ENCODE data around the gene BBS10. TPM values are rescaled to one million over a fixed set of nuclear protein-coding genes. Genes with fewer than 3 reads are reported as not detected.
"Not testable (repeated sequence)": the region's sequence is repeated elsewhere in the genome, so short reads cannot be mapped to it uniquely, and the experiment has no call there.

Gene BBS10
- total RNA-seq, 3 donors from 2014 or later = 2.5 to 7.6 (median 3.3) TPM

- TF ChIP-seq CTCF (IDR thresholded peaks at IDR 0.05) = no peak
- intact Hi-C loops (cut with DNase I, micrococcal nuclease) = no loop called here
These were observed 17.9 kb upstream of the BBS10 start for GRCh38 chr12:76366163-76366562.

GRCh38 chr12:76364131-76364530, 15.9 kb upstream of the BBS10 start:
- H3K36me3 ChIP-seq (ENCODE audit: low read depth); H3K9me3 ChIP-seq; intact Hi-C loops (cut with DNase I, micrococcal nuclease); DNase-seq; H3K4me3 ChIP-seq; ATAC-seq; H3K4me1 ChIP-seq (ENCODE audit: low read depth): not testable (repeated sequence)

More at GRCh38 chr12:76366163-76366562, 17.9 kb upstream of the BBS10 start:
- H3K9me3 ChIP-seq = peaks cover 4% of the 10 kb centered on the region
- no peak for DNase-seq
- H3K4me1 ChIP-seq (ENCODE audit: low read depth) = no peaks in the 10 kb centered on the region
- H3K4me3 ChIP-seq = no peak overlapping the region
- H3K36me3 ChIP-seq (ENCODE audit: low read depth) = no peaks in the 10 kb centered on the region
- ATAC-seq = no peak

- Histone ChIP-seq H3K4me1 (ENCODE audit: low read depth) (no peaks in the 10 kb centered on the region), H3K4me3 (no peak overlapping the region), H3K36me3 (ENCODE audit: low read depth) (no peaks in the 10 kb centered on the region), H3K9me3 (peaks cover 4% of the 10 kb centered on the region)
- TF ChIP-seq CTCF (IDR thresholded peaks at IDR 0.05) = no peak
- peak in 1 of 3 donors; percentile 27 for DNase-seq
- intact Hi-C loops (cut with DNase I, micrococcal nuclease) = no loop called here
- ATAC-seq = no peak
These were observed 12.1 kb upstream of the BBS10 start for GRCh38 chr12:76360316-76360715.

GRCh38 chr12:76356071-76356470, 7.9 kb upstream of the BBS10 start:
- TF ChIP-seq CTCF (IDR thresholded peaks at IDR 0.05) = no peak
- intact Hi-C loops (cut with DNase I, micrococcal nuclease) = no loop called here
- ATAC-seq (no peak), DNase-seq (no peak)
- H3K9me3 ChIP-seq = no peaks in the 10 kb centered on the region
- H3K4me3 ChIP-seq = no peak overlapping the region
- no peaks in the 10 kb centered on the region for H3K4me1 ChIP-seq (ENCODE audit: low read depth)
- H3K36me3 ChIP-seq (ENCODE audit: low read depth) = no peaks in the 10 kb centered on the region

- TF ChIP-seq CTCF (IDR thresholded peaks at IDR 0.05) = no peak
- DNase-seq = peak in 1 of 3 donors; percentile 7
- Histone ChIP-seq H3K9me3 (no peaks in the 10 kb centered on the region), H3K4me1 (ENCODE audit: low read depth) (peaks cover 10% of the 10 kb centered on the region), H3K4me3 (no peak overlapping the region), H3K36me3 (ENCODE audit: low read depth) (no peaks in the 10 kb centered on the region)
- intact Hi-C loops (cut with DNase I, micrococcal nuclease) = no loop called here
- no peak for ATAC-seq
These were observed 1.3 kb downstream of the BBS10 start for GRCh38 chr12:76346798-76347420.

- no peak for TF ChIP-seq CTCF (IDR thresholded peaks at IDR 0.05)
- intact Hi-C loops (cut with DNase I, micrococcal nuclease) = no loop called here
These were observed 2.0 kb downstream of the BBS10 start for GRCh38 chr12:76346236-76346635.

More at GRCh38 chr12:76346236-76346635, 2.0 kb downstream of the BBS10 start:
- H3K4me1 ChIP-seq (ENCODE audit: low read depth) = peaks cover 10% of the 10 kb centered on the region
- ATAC-seq (no peak), DNase-seq (no peak)
- no peak overlapping the region for H3K4me3 ChIP-seq
- H3K36me3 ChIP-seq (ENCODE audit: low read depth) = no peaks in the 10 kb centered on the region
- H3K9me3 ChIP-seq = no peaks in the 10 kb centered on the region

Data from mucosa of descending colon (tissue), 3 donors.